Measurements from ENCODE around the gene NUCKS1.

The NUCKS1 gene

GRCh38 chr1:205769641-205770365, 19.8 kb upstream of the NUCKS1 start:
- DNase-seq, result no peak

- no peak for DNase-seq
Observed at GRCh38 chr1:205767248-205767647, 17.3 kb upstream of the NUCKS1 start.

GRCh38 chr1:205766570-205766969, 16.6 kb upstream of the NUCKS1 start:
- DNase-seq, result no peak

- DNase-seq, result no peak
Observed at GRCh38 chr1:205766038-205766437, 16.1 kb upstream of the NUCKS1 start.

- no peak for DNase-seq
Observed at GRCh38 chr1:205764578-205764977, 14.6 kb upstream of the NUCKS1 start.

- no peak for DNase-seq
Observed at GRCh38 chr1:205763980-205764379, 14.0 kb upstream of the NUCKS1 start.

GRCh38 chr1:205760606-205761005, 10.6 kb upstream of the NUCKS1 start:
- DNase-seq, result no peak

- no peak for DNase-seq
Observed at GRCh38 chr1:205756552-205756951, 6.6 kb upstream of the NUCKS1 start.

GRCh38 chr1:205754857-205755256, 4.9 kb upstream of the NUCKS1 start:
- no peak for DNase-seq

- no peak for DNase-seq
Observed at GRCh38 chr1:205751036-205751651, 1.2 kb upstream of the NUCKS1 start.

- peak; percentile 96 for DNase-seq
Observed at GRCh38 chr1:205749234-205750137, 496 bp downstream of the NUCKS1 start.

- DNase-seq, result peak; percentile 61
Observed at GRCh38 chr1:205748403-205749233, 1.4 kb downstream of the NUCKS1 start.

- DNase-seq, result no peak
Observed at GRCh38 chr1:205746757-205747412, 3.1 kb downstream of the NUCKS1 start.

GRCh38 chr1:205744403-205744802, 5.6 kb downstream of the NUCKS1 start:
- DNase-seq, result no peak

GRCh38 chr1:205743977-205744376, 6.0 kb downstream of the NUCKS1 start:
- no peak for DNase-seq

- DNase-seq, result no peak
Observed at GRCh38 chr1:205741681-205742080, 8.3 kb downstream of the NUCKS1 start.

GRCh38 chr1:205739348-205740160, 10.4 kb downstream of the NUCKS1 start:
- no peak for DNase-seq

GRCh38 chr1:205735218-205735617, 14.8 kb downstream of the NUCKS1 start:
- DNase-seq, result no peak

- DNase-seq, result no peak
Observed at GRCh38 chr1:205733438-205734175, 16.4 kb downstream of the NUCKS1 start.

GRCh38 chr1:205729945-205730610, 19.9 kb downstream of the NUCKS1 start:
- DNase-seq, result no peak
